Fibroblast of lung (primary cell): ENCODE results near the gene TRIM16.
"Not testable (repeated sequence)": the region's sequence is repeated elsewhere in the genome, so short reads cannot be mapped to it uniquely, and the experiment has no call there.

Experiments used
- EZH2 ChIP-seq: IDR thresholded peaks from 2 replicates; pipeline ENCODE4 v1.5.1; 2012; ENCODE audit warnings: low read length, control low read depth, mild to moderate bottlenecking; ENCODE audit errors: missing control alignments
- TF ChIP-seq, protein P1 (sequence below), 2 donors: IDR thresholded peaks in 1 of 2; conservative IDR thresholded peaks in 1 of 2; 1 replicate in 1 of 2; 2 replicates in 1 of 2; pipeline ENCODE4 v1.5.1; 2011 to 2012; ENCODE audit warnings: low read length in 2 of 2, control low read depth in 1 of 2, inconsistent platforms in 1 of 2, low read depth in 1 of 2, mild to moderate bottlenecking in 1 of 2

DNA sequence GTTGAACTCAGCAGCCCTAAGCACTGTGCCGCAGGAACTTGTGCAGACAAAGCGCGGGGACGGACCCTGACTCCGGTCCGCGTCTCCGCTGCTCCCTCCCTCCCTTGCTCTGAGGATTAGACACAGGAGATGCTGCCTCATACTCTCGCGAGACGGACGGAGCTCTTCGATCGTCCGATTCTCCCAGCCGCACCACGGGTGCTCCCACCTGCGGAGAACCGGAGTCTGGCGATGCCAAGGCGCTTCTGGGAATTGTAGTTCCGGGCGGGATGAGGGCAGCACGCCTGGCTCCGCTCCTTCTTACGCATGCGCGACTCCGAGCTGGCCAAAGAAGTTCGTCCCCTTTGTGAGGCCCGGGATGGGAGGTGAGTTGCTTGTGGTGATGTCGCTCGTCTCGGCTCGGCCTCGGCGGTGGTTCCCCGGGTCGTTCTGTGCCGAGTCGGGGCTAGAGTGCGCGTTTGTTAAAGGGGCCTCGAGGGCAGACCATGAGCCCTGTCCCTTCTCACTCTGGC is 15.4 kb upstream of the TRIM16 start, which contains the start of gene ZNF286A:
- TF ChIP-seq, protein P1, sequence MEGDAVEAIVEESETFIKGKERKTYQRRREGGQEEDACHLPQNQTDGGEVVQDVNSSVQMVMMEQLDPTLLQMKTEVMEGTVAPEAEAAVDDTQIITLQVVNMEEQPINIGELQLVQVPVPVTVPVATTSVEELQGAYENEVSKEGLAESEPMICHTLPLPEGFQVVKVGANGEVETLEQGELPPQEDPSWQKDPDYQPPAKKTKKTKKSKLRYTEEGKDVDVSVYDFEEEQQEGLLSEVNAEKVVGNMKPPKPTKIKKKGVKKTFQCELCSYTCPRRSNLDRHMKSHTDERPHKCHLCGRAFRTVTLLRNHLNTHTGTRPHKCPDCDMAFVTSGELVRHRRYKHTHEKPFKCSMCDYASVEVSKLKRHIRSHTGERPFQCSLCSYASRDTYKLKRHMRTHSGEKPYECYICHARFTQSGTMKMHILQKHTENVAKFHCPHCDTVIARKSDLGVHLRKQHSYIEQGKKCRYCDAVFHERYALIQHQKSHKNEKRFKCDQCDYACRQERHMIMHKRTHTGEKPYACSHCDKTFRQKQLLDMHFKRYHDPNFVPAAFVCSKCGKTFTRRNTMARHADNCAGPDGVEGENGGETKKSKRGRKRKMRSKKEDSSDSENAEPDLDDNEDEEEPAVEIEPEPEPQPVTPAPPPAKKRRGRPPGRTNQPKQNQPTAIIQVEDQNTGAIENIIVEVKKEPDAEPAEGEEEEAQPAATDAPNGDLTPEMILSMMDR (conservative IDR thresholded peaks at IDR 0.05 in 1 of 2, IDR thresholded peaks at IDR 0.05 in 1 of 2; ENCODE audit: low read depth in 1 of 2, low read length in 2 of 2), result not testable (repeated sequence)
- not testable (repeated sequence) for TF ChIP-seq EZH2
